HepG2 (cell line): ENCODE measurements around the gene EPHB4. TPM values are rescaled to one million over a fixed set of nuclear protein-coding genes. Genes with fewer than 3 reads are reported as not detected.

Source experiments
- ATF1 ChIP-seq: IDR thresholded peaks from 2 replicates; pipeline ENCODE4 v1.6.1; 2016; ENCODE audit warnings: mild to moderate bottlenecking, control low read depth
- JDP2 ChIP-seq: sonication (generic); formaldehyde crosslinking; IDR thresholded peaks from 2 replicates; pipeline ENCODE4 v1.8.1; 2022; ENCODE audit warnings: missing genetic modification reagents, borderline replicate concordance
- KDM5B ChIP-seq: sonication (generic); formaldehyde crosslinking; IDR thresholded peaks from 2 replicates; pipeline ENCODE4 v1.4.0; 2020; ENCODE audit warnings: missing genetic modification reagents, mild to moderate bottlenecking, borderline replicate concordance
- MYPOP ChIP-seq: sonication (generic); formaldehyde crosslinking; IDR thresholded peaks from 2 replicates; pipeline ENCODE4 v1.8.1; 2023; ENCODE audit warnings: mild to moderate bottlenecking, moderate library complexity, missing genetic modification reagents
- NR2F2 ChIP-seq: IDR thresholded peaks from 2 replicates; pipeline ENCODE4 v1.6.1; 2012; ENCODE audit warnings: low read depth, inconsistent platforms, borderline replicate concordance
- POLR2G ChIP-seq: fragments of 200-400 bp; formaldehyde crosslinking; IDR thresholded peaks from 2 replicates; pipeline ENCODE4 v1.6.1; 2018; ENCODE audit warnings: mild to moderate bottlenecking, low read depth, low read length, moderate library complexity
- SAP130 ChIP-seq: IDR thresholded peaks from 2 replicates; pipeline ENCODE4 v1.6.1; 2016; ENCODE audit warnings: low read depth
- SATB2 ChIP-seq: sonication (generic); formaldehyde crosslinking; IDR thresholded peaks from 2 replicates; pipeline ENCODE4 v1.5.0; 2020; ENCODE audit warnings: missing genetic modification reagents
- SRY ChIP-seq: sonication (generic); formaldehyde crosslinking; IDR thresholded peaks from 2 replicates; pipeline ENCODE4 v1.8.0; 2022; ENCODE audit warnings: mild to moderate bottlenecking, missing genetic modification reagents
- THRA ChIP-seq: sonication (generic); formaldehyde crosslinking; IDR thresholded peaks from 2 replicates; pipeline ENCODE4 v1.4.0; 2020; ENCODE audit warnings: missing genetic modification reagents, borderline replicate concordance
- ZNF574 ChIP-seq: sonication (generic); formaldehyde crosslinking; IDR thresholded peaks from 2 replicates; pipeline ENCODE4 v1.4.0; 2020; ENCODE audit warnings: missing genetic modification reagents
- polyA plus RNA-seq, 8 experiments: library from polyadenylated mRNA; depleted of rRNA in 3 of 8; stranded (reverse) in 7 of 8; unstranded in 1 of 8; fragments of >200 nt; fragmentation: Illumina TruSeq in 4 of 8; extraction: Trizol in 4 of 8; gene quantifications; 2 replicates each; pipeline versions ENCODE4 v1.2.1 to v1.2.3, GENCODE V29; 2011 to 2016; ENCODE audit warnings: low read depth in 4 of 8, missing spikeins in 1 of 8, mixed read lengths in 1 of 8; ENCODE audit not compliant: insufficient read depth in 1 of 8
- total RNA-seq, 5 experiments: library from RNA; depleted of rRNA; stranded (reverse); fragments of >200 nt; fragmentation: Illumina TruSeq; extraction: Trizol; gene quantifications; 2 replicates each; pipeline ENCODE4 v1.2.3, GENCODE V29; 2016; ENCODE audit warnings: low read depth in 1 of 5
- TF ChIP-seq, protein P1 (sequence below): sonication (generic); formaldehyde crosslinking; IDR thresholded peaks from 2 replicates; pipeline ENCODE4 v1.8.0; 2022; ENCODE audit warnings: missing genetic modification reagents, low read depth, mild to moderate bottlenecking, borderline replicate concordance
- TF ChIP-seq, protein P2 (sequence below): sonication (generic); formaldehyde crosslinking; IDR thresholded peaks from 2 replicates; pipeline ENCODE4 v1.4.0; 2020; ENCODE audit warnings: missing genetic modification reagents
- TF ChIP-seq, protein P3 (sequence below): sonication (generic); formaldehyde crosslinking; IDR thresholded peaks from 2 replicates; pipeline ENCODE4 v1.8.1; 2023; ENCODE audit warnings: mild to moderate bottlenecking, missing genetic modification reagents

The EPHB4 gene
- total and polyA plus RNA-seq, 2 of the 13 experiments (the other 11 are each of a cell fraction or from before 2014, with no cell fraction given), result 61.4 to 69.6 TPM

DNA sequence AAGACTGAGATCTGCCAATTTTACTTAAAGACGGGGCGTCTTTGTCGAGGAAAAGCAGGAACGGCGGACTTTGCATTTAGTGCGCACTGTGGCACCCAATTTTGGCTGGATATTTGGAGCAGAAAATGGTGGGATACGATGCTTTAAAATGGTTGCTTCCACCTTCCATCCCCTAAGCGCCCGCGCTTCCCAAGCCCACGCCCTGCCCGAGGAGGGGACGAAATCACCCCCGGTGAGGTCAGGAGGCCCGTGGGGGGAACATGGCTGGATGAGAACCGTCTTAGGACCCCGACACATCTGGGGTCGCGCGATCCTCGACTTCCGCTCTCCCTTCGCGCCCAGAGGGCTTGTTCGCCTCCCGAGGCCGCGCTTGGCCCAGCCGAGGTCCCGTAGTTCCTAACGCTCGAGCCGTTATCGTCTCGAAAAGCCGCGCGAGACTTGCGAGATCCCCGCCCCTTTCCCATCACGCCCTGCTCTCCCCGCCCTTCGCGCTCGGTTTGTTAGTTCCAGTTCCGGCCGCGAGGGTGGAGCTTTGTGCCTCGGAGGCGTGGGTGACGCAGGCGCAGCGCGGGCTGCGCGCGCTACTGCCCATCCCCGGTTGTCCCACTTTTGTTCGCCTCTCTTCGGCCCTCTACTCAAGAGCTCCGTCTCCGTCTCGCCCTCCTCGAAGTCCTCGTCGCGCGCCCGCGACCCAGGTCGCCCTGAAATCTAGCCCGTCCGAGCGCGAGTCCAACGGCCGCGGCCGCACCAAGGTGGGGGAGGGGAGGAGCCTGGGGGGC lies 47.4 kb upstream of the EPHB4 start, which contains the start of gene SRRT (continued):
- TF ChIP-seq THRA (no peak; the same call in none of the 2 replicates), MYPOP (CRISPR knock-in tag) (peak; percentile 67), SATB2 (CRISPR knock-in tag) (no peak), ATF1 (CRISPR knock-in tag) (peak; percentile 57), POLR2G (peak; percentile 96), SRY (CRISPR knock-in tag) (peak; percentile 53; the same call in 1 of the 2 replicates), KDM5B (CRISPR knock-in tag) (peak; percentile 73; the same call in 1 of the 2 replicates), SAP130 (CRISPR knock-in tag) (peak; percentile 85), NR2F2 (no peak), ZNF574 (CRISPR knock-in tag) (peak; percentile 89), JDP2 (no peak)
- TF ChIP-seq, protein P1, sequence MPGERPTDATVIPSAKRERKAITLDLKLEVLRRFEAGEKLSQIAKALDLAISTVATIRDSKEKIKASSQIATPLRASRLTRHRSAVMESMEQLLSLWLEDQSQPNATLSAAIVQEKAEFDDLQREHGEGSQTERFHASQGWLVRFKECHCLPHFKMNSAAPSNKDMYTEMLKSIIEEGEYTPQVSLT, result no peak
- TF ChIP-seq, protein P2, sequence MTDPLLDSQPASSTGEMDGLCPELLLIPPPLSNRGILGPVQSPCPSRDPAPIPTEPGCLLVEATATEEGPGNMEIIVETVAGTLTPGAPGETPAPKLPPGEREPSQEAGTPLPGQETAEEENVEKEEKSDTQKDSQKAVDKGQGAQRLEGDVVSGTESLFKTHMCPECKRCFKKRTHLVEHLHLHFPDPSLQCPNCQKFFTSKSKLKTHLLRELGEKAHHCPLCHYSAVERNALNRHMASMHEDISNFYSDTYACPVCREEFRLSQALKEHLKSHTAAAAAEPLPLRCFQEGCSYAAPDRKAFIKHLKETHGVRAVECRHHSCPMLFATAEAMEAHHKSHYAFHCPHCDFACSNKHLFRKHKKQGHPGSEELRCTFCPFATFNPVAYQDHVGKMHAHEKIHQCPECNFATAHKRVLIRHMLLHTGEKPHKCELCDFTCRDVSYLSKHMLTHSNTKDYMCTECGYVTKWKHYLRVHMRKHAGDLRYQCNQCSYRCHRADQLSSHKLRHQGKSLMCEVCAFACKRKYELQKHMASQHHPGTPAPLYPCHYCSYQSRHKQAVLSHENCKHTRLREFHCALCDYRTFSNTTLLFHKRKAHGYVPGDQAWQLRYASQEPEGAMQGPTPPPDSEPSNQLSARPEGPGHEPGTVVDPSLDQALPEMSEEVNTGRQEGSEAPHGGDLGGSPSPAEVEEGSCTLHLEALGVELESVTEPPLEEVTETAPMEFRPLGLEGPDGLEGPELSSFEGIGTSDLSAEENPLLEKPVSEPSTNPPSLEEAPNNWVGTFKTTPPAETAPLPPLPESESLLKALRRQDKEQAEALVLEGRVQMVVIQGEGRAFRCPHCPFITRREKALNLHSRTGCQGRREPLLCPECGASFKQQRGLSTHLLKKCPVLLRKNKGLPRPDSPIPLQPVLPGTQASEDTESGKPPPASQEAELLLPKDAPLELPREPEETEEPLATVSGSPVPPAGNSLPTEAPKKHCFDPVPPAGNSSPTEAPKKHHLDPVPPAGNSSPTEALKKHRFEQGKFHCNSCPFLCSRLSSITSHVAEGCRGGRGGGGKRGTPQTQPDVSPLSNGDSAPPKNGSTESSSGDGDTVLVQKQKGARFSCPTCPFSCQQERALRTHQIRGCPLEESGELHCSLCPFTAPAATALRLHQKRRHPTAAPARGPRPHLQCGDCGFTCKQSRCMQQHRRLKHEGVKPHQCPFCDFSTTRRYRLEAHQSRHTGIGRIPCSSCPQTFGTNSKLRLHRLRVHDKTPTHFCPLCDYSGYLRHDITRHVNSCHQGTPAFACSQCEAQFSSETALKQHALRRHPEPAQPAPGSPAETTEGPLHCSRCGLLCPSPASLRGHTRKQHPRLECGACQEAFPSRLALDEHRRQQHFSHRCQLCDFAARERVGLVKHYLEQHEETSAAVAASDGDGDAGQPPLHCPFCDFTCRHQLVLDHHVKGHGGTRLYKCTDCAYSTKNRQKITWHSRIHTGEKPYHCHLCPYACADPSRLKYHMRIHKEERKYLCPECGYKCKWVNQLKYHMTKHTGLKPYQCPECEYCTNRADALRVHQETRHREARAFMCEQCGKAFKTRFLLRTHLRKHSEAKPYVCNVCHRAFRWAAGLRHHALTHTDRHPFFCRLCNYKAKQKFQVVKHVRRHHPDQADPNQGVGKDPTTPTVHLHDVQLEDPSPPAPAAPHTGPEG (CRISPR knock-in tag), result no peak; the same call in none of the 2 replicates
- TF ChIP-seq, protein P3, sequence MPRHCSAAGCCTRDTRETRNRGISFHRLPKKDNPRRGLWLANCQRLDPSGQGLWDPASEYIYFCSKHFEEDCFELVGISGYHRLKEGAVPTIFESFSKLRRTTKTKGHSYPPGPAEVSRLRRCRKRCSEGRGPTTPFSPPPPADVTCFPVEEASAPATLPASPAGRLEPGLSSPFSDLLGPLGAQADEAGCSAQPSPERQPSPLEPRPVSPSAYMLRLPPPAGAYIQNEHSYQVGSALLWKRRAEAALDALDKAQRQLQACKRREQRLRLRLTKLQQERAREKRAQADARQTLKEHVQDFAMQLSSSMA (CRISPR knock-in tag), result peak; percentile 96
